ENCODE results near the gene SEMA3A. TPM values are rescaled to one million over a fixed set of nuclear protein-coding genes. Genes with fewer than 3 reads are reported as not detected.
A peak's percentile ranks its signal among the peaks of the same experiment; 100 is the strongest.
"Not testable (repeated sequence)": the region's sequence is repeated elsewhere in the genome, so short reads cannot be mapped to it uniquely, and the experiment has no call there.

The SEMA3A gene
- polyA plus RNA-seq (2013, experiment 1 of 2): 23.8 TPM
- polyA plus RNA-seq (2013, experiment 2 of 2): 28.5 TPM

DNA sequence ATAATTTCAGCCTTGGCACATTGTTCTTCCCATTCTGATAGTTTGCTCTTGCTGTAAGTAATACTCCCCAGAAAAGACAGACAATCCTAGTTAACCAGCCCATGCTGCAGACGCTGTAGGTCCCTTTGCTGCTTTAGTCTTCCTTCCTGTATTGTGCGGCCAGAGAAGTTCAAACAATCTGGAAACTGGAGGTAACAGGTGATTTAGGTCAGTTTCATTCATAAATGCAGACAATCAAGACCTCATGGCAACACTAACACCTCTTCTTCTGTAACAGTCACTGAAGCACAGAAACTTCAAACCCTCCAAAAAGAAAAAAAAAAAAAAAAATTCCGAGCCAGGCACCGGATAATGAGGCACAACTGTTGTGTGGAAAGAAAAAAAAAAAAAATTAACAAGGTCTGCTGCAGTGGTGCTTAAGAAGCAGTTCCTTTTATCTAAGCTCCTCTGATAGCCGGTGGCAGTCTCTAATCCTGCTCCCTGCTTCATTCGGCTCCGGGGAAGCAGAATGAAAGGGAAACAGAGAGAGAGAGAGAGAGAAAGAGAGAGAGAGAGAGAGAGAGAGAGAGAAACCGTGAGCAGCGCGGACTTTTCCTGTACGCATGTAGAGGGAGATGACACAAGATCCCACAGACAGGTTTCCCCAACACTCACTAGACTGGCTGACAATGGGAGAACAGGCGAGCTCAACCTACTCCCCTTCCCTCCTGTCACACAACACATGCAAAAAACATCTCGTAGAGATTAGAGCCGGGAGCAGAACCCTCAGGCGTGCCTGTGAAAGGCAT is at the start of gene SEMA3A:
TSS of gene SEMA3A (minus strand) at position 306 of the 788 bp plus-strand sequence. CDS start at position 103, 203 bp downstream.
- peaks cover 4% of the 10 kb centered on the region for H3K4me1 ChIP-seq (ENCODE audit: control insufficient read depth, insufficient read depth, low read length, poor library complexity, severe bottlenecking)
- no peaks in the 10 kb centered on the region for H3K9me3 ChIP-seq (ENCODE audit: control insufficient read depth, low read length)
- WGBS, 2 experiments (ENCODE audit: insufficient coverage in 2 of 2): 0% methylated on average over 2 to 3 of the region's 15 CpGs
- peak within 1 kb of the TSS; percentile 51 for H3K4me3 ChIP-seq (ENCODE audit: extremely low read depth, insufficient read depth, low read length, poor library complexity, severe bottlenecking)
- H3K36me3 ChIP-seq (ENCODE audit: control insufficient read depth, insufficient read depth, low read length): no peaks in the 10 kb centered on the region
- peak within 1 kb of the TSS; percentile 70 for H3K27ac ChIP-seq (ENCODE audit: low read depth, low read length, severe bottlenecking)

DNA sequence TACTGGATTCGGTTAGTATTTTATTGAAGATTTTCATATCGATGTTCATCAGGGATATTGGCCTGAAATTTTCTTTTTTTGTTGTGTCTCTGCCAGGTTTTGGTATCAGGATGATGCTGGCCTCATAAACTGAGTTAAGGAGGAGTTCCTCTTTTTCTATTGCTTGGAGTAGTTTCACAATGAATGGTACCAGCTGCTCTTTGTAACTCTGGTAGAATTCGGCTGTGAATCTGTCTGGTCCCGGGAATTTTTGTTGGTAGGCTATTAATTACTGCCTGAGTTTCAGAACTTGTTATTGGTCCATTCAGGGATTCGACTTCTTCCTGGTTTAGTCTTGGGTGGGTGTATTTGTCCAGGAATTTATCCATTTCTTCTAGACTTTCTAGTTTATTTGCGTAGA is 48.4 kb upstream of the SEMA3A start:
- 86 to 89% methylated on average over 2 to 3 of the region's 6 CpGs for WGBS, 2 experiments (ENCODE audit: insufficient coverage in 2 of 2)

DNA sequence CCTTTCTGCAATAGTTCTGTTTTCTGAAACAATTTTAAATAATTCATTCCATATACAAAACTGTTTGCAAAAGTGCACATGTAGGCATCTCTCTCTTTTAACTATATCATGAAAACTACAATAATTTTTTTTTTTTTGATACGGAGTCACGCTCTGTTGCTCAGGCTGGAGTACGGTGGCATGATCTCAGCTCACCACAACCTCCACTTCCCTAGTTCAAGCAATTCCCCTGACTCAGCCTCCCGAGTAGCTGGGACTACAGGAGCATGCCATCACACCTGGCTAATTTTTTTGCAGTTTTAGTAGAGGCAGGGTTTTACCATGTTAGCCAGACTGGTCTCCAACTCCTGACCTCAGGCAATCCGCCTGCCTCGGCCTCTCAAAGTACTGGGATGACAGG is 44.0 kb upstream of the SEMA3A start:
- H3K27ac ChIP-seq (ENCODE audit: low read depth, low read length, severe bottlenecking): no peak overlapping the region
- H3K36me3 ChIP-seq (ENCODE audit: control insufficient read depth, insufficient read depth, low read length): no peaks in the 10 kb centered on the region
- WGBS, 2 experiments (ENCODE audit: insufficient coverage in 2 of 2): 100% methylated on average over 2 of the region's 6 CpGs
- H3K9me3 ChIP-seq (ENCODE audit: control insufficient read depth, low read length): no peaks in the 10 kb centered on the region
- no peak overlapping the region for H3K4me3 ChIP-seq (ENCODE audit: extremely low read depth, insufficient read depth, low read length, poor library complexity, severe bottlenecking)
- peaks cover 6% of the 10 kb centered on the region for H3K4me1 ChIP-seq (ENCODE audit: control insufficient read depth, insufficient read depth, low read length, poor library complexity, severe bottlenecking)

More for the DNA sequence above, 48.4 kb upstream of the SEMA3A start:
- H3K27ac ChIP-seq (ENCODE audit: low read depth, low read length, severe bottlenecking); H3K36me3 ChIP-seq (ENCODE audit: control insufficient read depth, insufficient read depth, low read length); H3K4me3 ChIP-seq (ENCODE audit: extremely low read depth, insufficient read depth, low read length, poor library complexity, severe bottlenecking); H3K4me1 ChIP-seq (ENCODE audit: control insufficient read depth, insufficient read depth, low read length, poor library complexity, severe bottlenecking): not testable (repeated sequence)
- peaks cover 11% of the 10 kb centered on the region for H3K9me3 ChIP-seq (ENCODE audit: control insufficient read depth, low read length)

DNA sequence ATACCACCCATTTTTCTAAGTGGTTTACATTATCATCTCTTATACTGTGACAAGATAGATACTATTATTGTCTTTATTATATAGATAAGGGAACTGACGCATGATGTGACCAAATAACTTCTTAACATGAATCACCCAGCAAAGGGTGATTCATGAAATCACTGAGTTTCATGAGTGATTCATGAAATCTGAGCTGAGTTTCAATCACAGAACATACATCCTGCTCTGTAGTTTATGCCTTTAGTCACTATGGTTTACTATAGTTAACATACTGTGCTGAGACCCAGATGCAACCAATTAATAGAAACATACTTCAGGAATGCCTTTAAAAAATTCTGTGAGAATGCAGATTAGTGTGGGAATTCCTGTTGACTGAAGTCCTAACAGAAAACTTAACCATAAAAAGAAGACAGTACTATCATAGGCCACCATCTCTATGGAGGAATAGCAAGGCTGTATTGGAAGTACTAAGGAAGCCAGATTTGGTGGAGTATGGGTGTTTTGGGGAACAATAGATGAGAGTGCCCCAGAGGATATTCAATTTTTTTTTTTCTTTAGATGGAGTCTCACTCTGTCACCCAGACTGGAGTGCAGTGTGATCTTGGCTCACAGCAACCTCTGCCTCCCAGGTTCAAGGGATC is 43.1 kb upstream of the SEMA3A start:
- Histone ChIP-seq H3K4me1 (ENCODE audit: control insufficient read depth, insufficient read depth, low read length, poor library complexity, severe bottlenecking) (peaks cover 6% of the 10 kb centered on the region), H3K9me3 (ENCODE audit: control insufficient read depth, low read length) (no peaks in the 10 kb centered on the region), H3K36me3 (ENCODE audit: control insufficient read depth, insufficient read depth, low read length) (no peaks in the 10 kb centered on the region), H3K4me3 (ENCODE audit: extremely low read depth, insufficient read depth, low read length, poor library complexity, severe bottlenecking) (no peak overlapping the region), H3K27ac (ENCODE audit: low read depth, low read length, severe bottlenecking) (no peak overlapping the region)
- WGBS, 2 experiments (ENCODE audit: insufficient coverage in 2 of 2): no CpG with 5 or more reads among the region's 1 CpG

DNA sequence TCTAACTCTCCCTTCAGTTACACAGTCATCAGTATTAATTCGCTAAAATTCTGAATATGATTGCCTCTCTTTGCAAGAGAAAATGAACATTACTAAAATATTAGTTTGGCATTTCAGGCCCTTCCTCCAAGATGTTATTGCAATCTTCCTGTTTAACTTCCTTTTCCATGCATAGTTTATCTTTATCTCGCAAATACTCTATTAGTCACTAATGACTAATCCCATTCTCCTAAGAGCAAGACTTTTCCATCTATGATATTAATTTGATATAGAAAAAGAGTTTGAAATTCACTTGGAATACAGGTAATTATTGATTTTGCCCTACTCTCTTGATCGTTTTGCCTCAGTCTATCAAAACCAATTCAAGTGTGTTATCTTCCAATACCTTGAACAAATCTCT is 41.8 kb upstream of the SEMA3A start:
- no peaks in the 10 kb centered on the region for H3K9me3 ChIP-seq (ENCODE audit: control insufficient read depth, low read length)

DNA sequence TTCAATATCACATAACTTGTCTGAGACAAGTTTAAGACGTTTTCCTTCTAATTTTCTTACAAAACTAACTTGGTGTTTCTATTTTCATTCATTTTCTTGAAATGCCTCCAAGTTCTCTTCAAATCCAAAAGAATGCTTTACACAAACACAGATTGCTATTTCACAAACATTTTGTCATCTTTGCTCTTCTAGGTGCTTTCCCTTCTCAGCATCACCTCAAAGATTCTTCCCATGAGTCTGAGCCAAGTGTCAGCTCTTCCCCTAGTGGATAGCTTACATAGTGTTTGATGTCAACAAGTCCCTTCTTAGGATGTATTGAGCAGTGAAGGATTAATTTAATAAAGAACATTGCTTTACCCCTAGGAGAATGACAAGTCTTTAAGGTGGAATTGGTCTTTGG is 38.1 kb upstream of the SEMA3A start:
- no peak overlapping the region for H3K27ac ChIP-seq (ENCODE audit: low read depth, low read length, severe bottlenecking)
- peaks cover 8% of the 10 kb centered on the region for H3K4me1 ChIP-seq (ENCODE audit: control insufficient read depth, insufficient read depth, low read length, poor library complexity, severe bottlenecking)
- H3K4me3 ChIP-seq (ENCODE audit: extremely low read depth, insufficient read depth, low read length, poor library complexity, severe bottlenecking): no peak overlapping the region
- H3K9me3 ChIP-seq (ENCODE audit: control insufficient read depth, low read length): no peaks in the 10 kb centered on the region
- 50 to 82% methylated on average over 1 of the region's 1 CpG for WGBS, 2 experiments (ENCODE audit: insufficient coverage in 2 of 2)
- no peaks in the 10 kb centered on the region for H3K36me3 ChIP-seq (ENCODE audit: control insufficient read depth, insufficient read depth, low read length)

More for the DNA sequence above, 41.8 kb upstream of the SEMA3A start:
- peaks cover 8% of the 10 kb centered on the region for H3K4me1 ChIP-seq (ENCODE audit: control insufficient read depth, insufficient read depth, low read length, poor library complexity, severe bottlenecking)
- no CpG with 5 or more reads among the region's 3 CpGs for WGBS, 2 experiments (ENCODE audit: insufficient coverage in 2 of 2)
- H3K36me3 ChIP-seq (ENCODE audit: control insufficient read depth, insufficient read depth, low read length): no peaks in the 10 kb centered on the region
- H3K4me3 ChIP-seq (ENCODE audit: extremely low read depth, insufficient read depth, low read length, poor library complexity, severe bottlenecking): no peak overlapping the region
- no peak overlapping the region for H3K27ac ChIP-seq (ENCODE audit: low read depth, low read length, severe bottlenecking)

DNA sequence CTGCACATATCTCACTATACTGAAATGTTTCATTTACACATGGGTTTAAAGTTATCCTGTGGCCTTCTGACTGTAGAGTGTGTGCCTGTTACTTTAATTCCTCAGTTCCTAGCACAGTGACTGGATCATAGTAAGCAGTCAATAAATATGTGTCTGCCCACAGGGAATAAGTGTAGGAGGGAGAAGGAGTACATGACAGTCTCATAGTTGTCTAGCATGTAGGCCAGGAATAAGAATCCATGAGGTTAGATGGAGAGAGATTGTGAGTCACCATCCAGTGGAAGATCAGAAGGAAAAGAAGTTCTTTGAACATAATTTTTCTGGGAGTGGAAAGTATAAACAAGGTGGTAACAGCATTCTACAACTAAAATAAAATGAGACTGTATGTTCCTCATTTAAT is 36.6 kb upstream of the SEMA3A start:
- no peaks in the 10 kb centered on the region for H3K36me3 ChIP-seq (ENCODE audit: control insufficient read depth, insufficient read depth, low read length)
- no peaks in the 10 kb centered on the region for H3K9me3 ChIP-seq (ENCODE audit: control insufficient read depth, low read length)
- peaks cover 6% of the 10 kb centered on the region for H3K4me1 ChIP-seq (ENCODE audit: control insufficient read depth, insufficient read depth, low read length, poor library complexity, severe bottlenecking)
- H3K4me3 ChIP-seq (ENCODE audit: extremely low read depth, insufficient read depth, low read length, poor library complexity, severe bottlenecking): no peak overlapping the region
- peak overlapping the region; percentile 54 for H3K27ac ChIP-seq (ENCODE audit: low read depth, low read length, severe bottlenecking)

DNA sequence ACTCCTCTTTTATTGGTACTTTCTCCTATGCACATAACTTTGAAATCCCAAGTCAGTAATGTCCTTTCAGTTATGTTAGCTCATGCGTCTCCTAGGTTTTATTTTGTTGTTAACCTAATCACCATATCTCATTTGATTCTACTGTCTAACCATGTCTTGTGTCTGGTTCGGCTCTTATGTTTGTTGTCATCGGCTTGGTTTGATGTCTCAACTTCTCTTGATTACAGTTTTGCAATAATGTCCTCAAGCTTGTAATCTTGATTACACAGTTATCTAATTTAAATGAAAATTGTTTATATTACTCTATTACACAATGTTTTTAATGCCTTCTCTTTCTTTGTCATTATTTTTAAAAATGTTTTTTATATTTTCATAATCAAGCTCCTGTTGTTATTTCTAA is 35.9 kb upstream of the SEMA3A start:
- H3K27ac ChIP-seq (ENCODE audit: low read depth, low read length, severe bottlenecking): no peak overlapping the region
- H3K36me3 ChIP-seq (ENCODE audit: control insufficient read depth, insufficient read depth, low read length): no peaks in the 10 kb centered on the region
- no peak overlapping the region for H3K4me3 ChIP-seq (ENCODE audit: extremely low read depth, insufficient read depth, low read length, poor library complexity, severe bottlenecking)
- H3K9me3 ChIP-seq (ENCODE audit: control insufficient read depth, low read length): no peaks in the 10 kb centered on the region
- 100% methylated on average over 1 to 3 of the region's 3 CpGs for WGBS, 2 experiments (ENCODE audit: insufficient coverage in 2 of 2)
- H3K4me1 ChIP-seq (ENCODE audit: control insufficient read depth, insufficient read depth, low read length, poor library complexity, severe bottlenecking): peaks cover 6% of the 10 kb centered on the region

DNA sequence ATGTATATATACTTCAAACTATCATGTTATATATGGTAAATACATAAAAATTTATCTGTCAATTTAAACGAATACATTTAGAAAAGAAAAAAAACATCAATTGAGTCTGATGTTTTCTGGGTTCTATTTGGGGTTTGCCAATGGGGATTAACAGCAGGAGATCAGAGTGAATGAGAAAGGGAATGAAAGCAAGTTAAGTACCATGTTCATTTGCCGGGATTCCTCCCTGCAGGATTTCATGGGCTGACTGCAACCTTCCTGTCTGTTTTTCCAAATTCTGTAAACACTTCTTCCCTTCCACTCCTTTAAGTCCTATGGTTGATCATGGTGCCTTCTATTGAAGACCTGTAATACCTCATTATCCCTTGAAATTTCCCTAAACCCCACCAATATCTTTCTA is 33.9 kb upstream of the SEMA3A start:
- no peaks in the 10 kb centered on the region for H3K36me3 ChIP-seq (ENCODE audit: control insufficient read depth, insufficient read depth, low read length)
- no peak overlapping the region for H3K4me3 ChIP-seq (ENCODE audit: extremely low read depth, insufficient read depth, low read length, poor library complexity, severe bottlenecking)
- H3K4me1 ChIP-seq (ENCODE audit: control insufficient read depth, insufficient read depth, low read length, poor library complexity, severe bottlenecking): peaks cover 6% of the 10 kb centered on the region
- no peak overlapping the region for H3K27ac ChIP-seq (ENCODE audit: low read depth, low read length, severe bottlenecking)
- WGBS, 2 experiments (ENCODE audit: insufficient coverage in 2 of 2): 50% methylated on average over 1 of the region's 2 CpGs; no CpG with 5 or more reads in 1 of the 2 experiments
- H3K9me3 ChIP-seq (ENCODE audit: control insufficient read depth, low read length): no peaks in the 10 kb centered on the region

DNA sequence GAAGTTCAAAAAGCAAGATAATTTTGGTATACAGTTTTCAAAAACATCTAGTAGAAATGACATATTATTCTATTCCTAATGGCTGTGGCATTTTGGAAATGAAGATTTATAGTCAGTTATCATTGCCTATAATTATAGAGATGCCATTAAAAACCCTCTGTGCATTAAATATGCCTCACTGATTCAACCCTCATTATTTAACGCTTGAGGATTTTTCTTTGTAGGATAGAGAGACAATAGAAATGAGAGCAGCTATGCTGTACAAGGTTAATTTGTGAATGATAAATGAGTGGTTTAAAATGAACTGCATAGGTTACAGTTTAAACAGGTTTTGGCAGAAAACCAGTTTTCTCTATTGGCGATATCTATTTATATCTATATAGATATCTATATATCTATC is 32.2 kb upstream of the SEMA3A start:
- WGBS, 2 experiments (ENCODE audit: insufficient coverage in 2 of 2): no CpG with 5 or more reads among the region's 2 CpGs
- Histone ChIP-seq H3K27ac (ENCODE audit: low read depth, low read length, severe bottlenecking) (no peak overlapping the region), H3K4me1 (ENCODE audit: control insufficient read depth, insufficient read depth, low read length, poor library complexity, severe bottlenecking) (peaks cover 6% of the 10 kb centered on the region), H3K36me3 (ENCODE audit: control insufficient read depth, insufficient read depth, low read length) (no peaks in the 10 kb centered on the region), H3K4me3 (ENCODE audit: extremely low read depth, insufficient read depth, low read length, poor library complexity, severe bottlenecking) (no peak overlapping the region), H3K9me3 (ENCODE audit: control insufficient read depth, low read length) (no peaks in the 10 kb centered on the region)

DNA sequence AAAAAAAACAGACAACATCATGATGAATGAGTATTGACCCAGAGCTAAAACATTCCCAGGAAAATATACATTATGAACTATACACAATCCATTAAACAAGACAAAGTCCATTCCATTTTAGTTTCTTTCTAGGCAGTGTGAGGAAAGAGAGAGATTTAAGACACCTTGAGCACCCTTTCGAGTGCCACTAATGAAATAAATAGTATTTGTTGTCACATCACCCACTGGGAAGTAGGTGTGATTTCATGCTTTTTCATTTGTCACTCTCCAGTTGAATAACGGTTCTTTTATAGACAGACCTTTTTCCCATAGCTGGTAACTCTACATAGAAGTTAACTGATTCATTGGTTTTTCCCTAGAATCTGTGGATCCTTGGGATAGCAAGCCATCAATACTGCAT is 29.9 kb upstream of the SEMA3A start:
- no peak overlapping the region for H3K4me3 ChIP-seq (ENCODE audit: extremely low read depth, insufficient read depth, low read length, poor library complexity, severe bottlenecking)

More for the DNA sequence above, 29.9 kb upstream of the SEMA3A start:
- no CpG with 5 or more reads among the region's 2 CpGs for WGBS, 2 experiments (ENCODE audit: insufficient coverage in 2 of 2)
- Histone ChIP-seq H3K27ac (ENCODE audit: low read depth, low read length, severe bottlenecking) (no peak overlapping the region), H3K36me3 (ENCODE audit: control insufficient read depth, insufficient read depth, low read length) (no peaks in the 10 kb centered on the region), H3K4me1 (ENCODE audit: control insufficient read depth, insufficient read depth, low read length, poor library complexity, severe bottlenecking) (no peaks in the 10 kb centered on the region), H3K9me3 (ENCODE audit: control insufficient read depth, low read length) (no peaks in the 10 kb centered on the region)
